Lower leg skin (tissue), 4 donors: ENCODE results near the gene TNS3. TPM values are rescaled to one million over a fixed set of nuclear protein-coding genes. Genes with fewer than 3 reads are reported as not detected.

Experiments used
- DNase-seq, 2 donors: peaks; one replicate each; pipeline ENCODE4 v3.0.0-alpha.2; 2019; ENCODE audit warnings: low spot score in 2 of 2
- H3K4me3 ChIP-seq: fragments of 200-600 bp; sonication (generic); 2 replicates; pipeline ENCODE4 v1.5.1; 2017; ENCODE audit warnings: mild to moderate bottlenecking, low read depth; ENCODE audit not compliant: poor library complexity, severe bottlenecking
- CTCF ChIP-seq, 3 donors: fragments of 450-650 bp; IDR thresholded peaks; one replicate each; pipeline ENCODE4 v1.5.1; 2016; ENCODE audit warnings: antibody characterized with exemption in 3 of 3, mild to moderate bottlenecking in 3 of 3, moderate library complexity in 2 of 3
- POLR2A ChIP-seq, 2 donors: fragments of 450-650 bp; IDR thresholded peaks; one replicate each; pipeline ENCODE4 v1.6.1; 2016 to 2017; ENCODE audit warnings: antibody characterized with exemption in 2 of 2, mild to moderate bottlenecking in 1 of 2, moderate library complexity in 1 of 2
- WGBS, 2 donors: methylation state at CpG; one replicate each; pipeline ENCODE4 v1.1.5; 2018; 5-methylcytosine and 5-hydroxymethylcytosine counted together
- intact Hi-C: fragments of 100-400 bp; cut with DNase I; formaldehyde crosslinking; loops from one replicate; pipeline ENCODE4 v1.15.0; 2023; ENCODE audit warnings: low total_unique reads
- total RNA-seq, 4 donors: library from RNA; depleted of rRNA; stranded (reverse); fragments of >200 nt; gene quantifications; one replicate each; pipeline ENCODE4 v1.1.0, GENCODE V29; 2016

The TNS3 gene
- total RNA-seq, 4 donors from 2014 or later, result 19.5 to 33.9 (median 25.5) TPM

- intact Hi-C loops, result no loop called here
- WGBS, 2 donors, result 53 to 55% methylated on average over 3 of the region's 3 CpGs
- H3K4me3 ChIP-seq, result no peak overlapping the region
- TF ChIP-seq POLR2A (IDR thresholded peaks at IDR 0.05), result no peak
- TF ChIP-seq CTCF (IDR thresholded peaks at IDR 0.05), result no peak
- DNase-seq, result no peak
Observed at GRCh38 chr7:47236480-47237129, 345.3 kb downstream of the TNS3 start.

- intact Hi-C loops, result no loop called here
- TF ChIP-seq POLR2A (IDR thresholded peaks at IDR 0.05) (no peak), CTCF (IDR thresholded peaks at IDR 0.05) (no peak)
- 75 to 79% methylated on average over 1 of the region's 1 CpG for WGBS, 2 donors
- no peak overlapping the region for H3K4me3 ChIP-seq
- no peak for DNase-seq
Observed at GRCh38 chr7:47233996-47234395, 347.9 kb downstream of the TNS3 start.

- DNase-seq, result no peak
- H3K4me3 ChIP-seq, result no peak overlapping the region
- TF ChIP-seq CTCF (IDR thresholded peaks at IDR 0.05), result no peak
- no peak for TF ChIP-seq POLR2A (IDR thresholded peaks at IDR 0.05)
- intact Hi-C loops, result no loop called here
- 72 to 78% methylated on average over 8 of the region's 8 CpGs for WGBS, 2 donors
Observed at GRCh38 chr7:47232751-47233412, 349.0 kb downstream of the TNS3 start.

GRCh38 chr7:47231627-47232026 is 350.3 kb downstream of the TNS3 start:
- intact Hi-C loops, result no loop called here
- H3K4me3 ChIP-seq, result no peak overlapping the region
- no peak for DNase-seq
- TF ChIP-seq POLR2A (IDR thresholded peaks at IDR 0.05) (no peak), CTCF (IDR thresholded peaks at IDR 0.05) (no peak)
- WGBS, 2 donors, result 100% methylated on average over 1 of the region's 1 CpG

GRCh38 chr7:47231032-47231431 is 350.9 kb downstream of the TNS3 start:
- no peak overlapping the region for H3K4me3 ChIP-seq
- TF ChIP-seq CTCF (IDR thresholded peaks at IDR 0.05), result no peak
- no peak for TF ChIP-seq POLR2A (IDR thresholded peaks at IDR 0.05)
- intact Hi-C loops, result no loop called here
- DNase-seq, result peak in 1 of 2 donors; percentile 67
- WGBS, 2 donors, result 90 to 91% methylated on average over 3 of the region's 3 CpGs
